Osteocyte (in vitro differentiated cells): ENCODE measurements around the gene CEMIP. TPM values are rescaled to one million over a fixed set of nuclear protein-coding genes. Genes with fewer than 3 reads are reported as not detected.

Experiments
- DNase-seq: peaks from one replicate; pipeline ENCODE4 v3.0.0; 2021; ENCODE audit warnings: mixed read lengths; ENCODE audit not compliant: unreplicated experiment; ENCODE audit errors: extremely low spot score
- H3K27ac Mint-ChIP-seq: one replicate; pipeline ENCODE4 v1.8.0; 2021; ENCODE audit warnings: mild to moderate bottlenecking, mixed read lengths; ENCODE audit not compliant: unreplicated experiment
- H3K27me3 Mint-ChIP-seq: one replicate; pipeline ENCODE4 v1.8.0; 2021; ENCODE audit warnings: mixed read lengths; ENCODE audit not compliant: unreplicated experiment
- H3K36me3 Mint-ChIP-seq: one replicate; pipeline ENCODE4 v1.8.0; 2021; ENCODE audit warnings: mixed read lengths; ENCODE audit not compliant: unreplicated experiment
- H3K4me1 Mint-ChIP-seq: one replicate; pipeline ENCODE4 v1.8.0; 2021; ENCODE audit warnings: mixed read lengths; ENCODE audit not compliant: unreplicated experiment
- H3K4me3 Mint-ChIP-seq: one replicate; pipeline ENCODE4 v1.8.0; 2021; ENCODE audit warnings: mild to moderate bottlenecking, moderate library complexity, mixed read lengths; ENCODE audit not compliant: unreplicated experiment
- H3K9me3 Mint-ChIP-seq: one replicate; pipeline ENCODE4 v1.8.0; 2021; ENCODE audit warnings: mixed read lengths; ENCODE audit not compliant: unreplicated experiment
- CTCF ChIP-seq: fragments of 200-600 bp; sonication (generic); IDR thresholded peaks from 2 replicates; pipeline ENCODE4 v1.5.0; 2021; ENCODE audit warnings: antibody characterized with exemption, mild to moderate bottlenecking, moderate library complexity
- total RNA-seq: library from RNA; stranded (reverse); gene quantifications from 2 replicates; pipeline ENCODE4 v1.2.1, GENCODE V29; 2021

CEMIP gene
- total RNA-seq, 1 donor from 2014 or later = 445 TPM

- H3K4me3 Mint-ChIP-seq = no peak overlapping the region
- H3K36me3 Mint-ChIP-seq = peaks cover 70% of the 10 kb centered on the region
- H3K27me3 Mint-ChIP-seq = no peaks in the 10 kb centered on the region
- peaks cover 32% of the 10 kb centered on the region for H3K4me1 Mint-ChIP-seq
- TF ChIP-seq CTCF = no peak
- no peak for DNase-seq
- no peaks in the 10 kb centered on the region for H3K9me3 Mint-ChIP-seq
- peak overlapping the region; percentile 52 for H3K27ac Mint-ChIP-seq
These were observed 82.6 kb downstream of the CEMIP start for GRCh38 chr15:80861731-80862170.

GRCh38 chr15:80864666-80865065 is 85.5 kb downstream of the CEMIP start:
- no peak for DNase-seq
- H3K27me3 Mint-ChIP-seq = no peaks in the 10 kb centered on the region

GRCh38 chr15:80866936-80867335 is 87.8 kb downstream of the CEMIP start:
- H3K9me3 Mint-ChIP-seq = no peaks in the 10 kb centered on the region
- TF ChIP-seq CTCF = no peak
- H3K27me3 Mint-ChIP-seq = no peaks in the 10 kb centered on the region
- no peak for DNase-seq
- H3K36me3 Mint-ChIP-seq = peaks cover 63% of the 10 kb centered on the region
- peak overlapping the region; percentile 14 for H3K27ac Mint-ChIP-seq
- peaks cover 26% of the 10 kb centered on the region for H3K4me1 Mint-ChIP-seq
- no peak overlapping the region for H3K4me3 Mint-ChIP-seq

More at GRCh38 chr15:80864666-80865065, 85.5 kb downstream of the CEMIP start:
- TF ChIP-seq CTCF = no peak
- Mint-ChIP-seq H3K9me3 (no peaks in the 10 kb centered on the region), H3K27ac (peak overlapping the region; percentile 18), H3K4me3 (no peak overlapping the region), H3K36me3 (peaks cover 66% of the 10 kb centered on the region), H3K4me1 (peaks cover 29% of the 10 kb centered on the region)

- peaks cover 68% of the 10 kb centered on the region for H3K36me3 Mint-ChIP-seq
- H3K27me3 Mint-ChIP-seq = no peaks in the 10 kb centered on the region
- no peak overlapping the region for H3K4me3 Mint-ChIP-seq
- no peaks in the 10 kb centered on the region for H3K9me3 Mint-ChIP-seq
- peaks cover 18% of the 10 kb centered on the region for H3K4me1 Mint-ChIP-seq
- TF ChIP-seq CTCF = no peak
- H3K27ac Mint-ChIP-seq = peak overlapping the region; percentile 43
- DNase-seq = no peak
These were observed 91.2 kb downstream of the CEMIP start for GRCh38 chr15:80870366-80870765.

GRCh38 chr15:80870893-80871292 is 91.7 kb downstream of the CEMIP start:
- Mint-ChIP-seq H3K4me1 (peaks cover 18% of the 10 kb centered on the region), H3K27me3 (no peaks in the 10 kb centered on the region), H3K36me3 (peaks cover 68% of the 10 kb centered on the region), H3K9me3 (no peaks in the 10 kb centered on the region), H3K4me3 (no peak overlapping the region), H3K27ac (no peak overlapping the region)
- DNase-seq = no peak
- TF ChIP-seq CTCF = no peak
